Smooth muscle cell (in vitro differentiated cells): ENCODE data around the gene TNFSF9. TPM values are rescaled to one million over a fixed set of nuclear protein-coding genes. Genes with fewer than 3 reads are reported as not detected.
"Not testable (repeated sequence)": the region's sequence is repeated elsewhere in the genome, so short reads cannot be mapped to it uniquely, and the experiment has no call there.

Source experiments
- DNase-seq: peaks from one replicate; lab custom pipeline; 2025; ENCODE audit not compliant: unreplicated experiment; lab: John Stamatoyannopoulos, UW
- H2AFZ ChIP-seq: fragments of 200-600 bp; sonication (generic); 2 replicates; pipeline ENCODE4 v1.6.0; 2016; ENCODE audit warnings: antibody characterized with exemption, low read depth, mild to moderate bottlenecking
- H3F3A ChIP-seq: fragments of 200-600 bp; sonication (generic); 2 replicates; pipeline ENCODE4 v1.6.0; 2017; ENCODE audit warnings: antibody characterized with exemption, low read depth
- H3K27ac ChIP-seq: fragments of 200-600 bp; sonication (generic); 2 replicates; pipeline ENCODE4 v1.5.1; 2016; ENCODE audit warnings: low read depth, mild to moderate bottlenecking
- H3K27me3 ChIP-seq: fragments of 200-600 bp; sonication (generic); 2 replicates; pipeline ENCODE4 v1.6.1; 2016; ENCODE audit warnings: low read depth, mild to moderate bottlenecking
- H3K36me3 ChIP-seq: fragments of 200-600 bp; sonication (generic); 2 replicates; pipeline ENCODE4 v1.5.1; 2016; ENCODE audit warnings: low read depth
- H3K4me1 ChIP-seq: fragments of 200-600 bp; sonication (generic); 2 replicates; pipeline ENCODE4 v1.5.1; 2016; ENCODE audit warnings: low read depth
- H3K4me2 ChIP-seq: fragments of 200-600 bp; sonication (generic); 2 replicates; pipeline ENCODE4 v1.6.0; 2016; ENCODE audit warnings: mild to moderate bottlenecking
- H3K4me3 ChIP-seq: fragments of 200-600 bp; sonication (generic); 2 replicates; pipeline ENCODE4 v1.5.1; 2016; ENCODE audit warnings: mild to moderate bottlenecking
- H3K79me2 ChIP-seq: fragments of 200-600 bp; sonication (generic); 2 replicates; pipeline ENCODE4 v1.6.0; 2016; ENCODE audit warnings: low read depth, mild to moderate bottlenecking
- H3K9ac ChIP-seq: fragments of 200-600 bp; sonication (generic); 2 replicates; pipeline ENCODE4 v1.6.0; 2016; ENCODE audit warnings: low read depth
- H3K9me3 ChIP-seq: fragments of 200-600 bp; sonication (generic); replicated peaks from 2 replicates; pipeline ENCODE4 v1.5.1; 2016; ENCODE audit warnings: low read depth
- H4K20me1 ChIP-seq: fragments of 200-600 bp; sonication (generic); 2 replicates; pipeline ENCODE4 v1.6.0; 2016; ENCODE audit warnings: low read depth
- CTCF ChIP-seq: fragments of 200-600 bp; sonication (generic); IDR thresholded peaks from 2 replicates; pipeline ENCODE4 v1.5.1; 2017; ENCODE audit warnings: borderline replicate concordance, mild to moderate bottlenecking, antibody characterized with exemption; ENCODE audit not compliant: insufficient read depth, poor library complexity, severe bottlenecking
- WGBS: methylation state at CpG from one replicate; pipeline ENCODE4 v1.1.7; 2016; ENCODE audit warnings: low lambda C conversion rate; 5-methylcytosine and 5-hydroxymethylcytosine counted together
- polyA plus RNA-seq: library from polyadenylated mRNA; unstranded; fragments of >200 nt; fragmentation: Nextera tagmentation; extraction: Ambion mirVana; gene quantifications from 2 replicates; pipeline ENCODE4 v1.2.1, GENCODE V29; 2016
- total RNA-seq: library from RNA; depleted of rRNA; stranded (reverse); fragments of >200 nt; gene quantifications from 2 replicates; pipeline ENCODE4 v1.2.3, GENCODE V29; 2014

Gene TNFSF9
- total and polyA plus RNA-seq, 2 experiments from 2014 or later, result 3.4 to 7.3 TPM

- no peak for DNase-seq
- peaks cover 49% of the 10 kb centered on the region for H3K27me3 ChIP-seq
- no peaks in the 10 kb centered on the region for H3K79me2 ChIP-seq
- no peak overlapping the region for H3K4me3 ChIP-seq
- H3K9ac ChIP-seq, result no peak overlapping the region
- no peak overlapping the region for H2AFZ ChIP-seq
- no peak for TF ChIP-seq CTCF
- WGBS, result 69% methylated on average over 22 of the region's 24 CpGs
- no peak overlapping the region for H3K27ac ChIP-seq
- H3K9me3 ChIP-seq, result no peaks in the 10 kb centered on the region
- H3K36me3 ChIP-seq, result no peaks in the 10 kb centered on the region
- H4K20me1 ChIP-seq, result no peaks in the 10 kb centered on the region
- peaks cover 7% of the 10 kb centered on the region for H3K4me1 ChIP-seq
- no peak overlapping the region for H3K4me2 ChIP-seq
- no peaks in the 10 kb centered on the region for H3F3A ChIP-seq
Measured at GRCh38 chr19:6500837-6501739, 29.7 kb upstream of the TNFSF9 start.

- 5% methylated on average over 53 of the region's 71 CpGs for WGBS
- peak within 1 kb of the TSS; percentile 79 for H3K4me2 ChIP-seq
- no peak for DNase-seq
- peaks cover 7% of the 10 kb centered on the region for H3K4me1 ChIP-seq
- no peaks in the 10 kb centered on the region for H3K79me2 ChIP-seq
- no peak within 1 kb of the TSS for H2AFZ ChIP-seq
- H3K9ac ChIP-seq, result no peak within 1 kb of the TSS
- no peak within 1 kb of the TSS for H3K27ac ChIP-seq
- no peaks in the 10 kb centered on the region for H3K36me3 ChIP-seq
- H3F3A ChIP-seq, result no peaks in the 10 kb centered on the region
- no peaks in the 10 kb centered on the region for H4K20me1 ChIP-seq
- H3K4me3 ChIP-seq, result peak within 1 kb of the TSS; percentile 43
- no peaks in the 10 kb centered on the region for H3K9me3 ChIP-seq
- TF ChIP-seq CTCF, result no peak
- H3K27me3 ChIP-seq, result peaks cover 49% of the 10 kb centered on the region
Measured at GRCh38 chr19:6501740-6502648, 28.8 kb upstream of the TNFSF9 start, which contains the start of gene TUBB4A. TUBB4A (minus strand) TSS chr19:6502309; CDS start chr19:6502212, 97 bp downstream.

GRCh38 chr19:6503407-6504201 lies 27.2 kb upstream of the TNFSF9 start:
- H3K4me1 ChIP-seq, result peaks cover 7% of the 10 kb centered on the region
- no peak for TF ChIP-seq CTCF
- no peaks in the 10 kb centered on the region for H3K36me3 ChIP-seq
- no peaks in the 10 kb centered on the region for H3F3A ChIP-seq
- H3K9me3 ChIP-seq, result no peaks in the 10 kb centered on the region
- no peak overlapping the region for H3K4me3 ChIP-seq
- peaks cover 49% of the 10 kb centered on the region for H3K27me3 ChIP-seq
- no peak overlapping the region for H3K9ac ChIP-seq
- no peak for DNase-seq
- no peaks in the 10 kb centered on the region for H3K79me2 ChIP-seq
- H3K27ac ChIP-seq, result no peak overlapping the region
- 93% methylated on average over 9 of the region's 9 CpGs for WGBS
- no peak overlapping the region for H3K4me2 ChIP-seq
- H4K20me1 ChIP-seq, result no peaks in the 10 kb centered on the region
- H2AFZ ChIP-seq, result no peak overlapping the region

GRCh38 chr19:6508028-6508771 lies 22.6 kb upstream of the TNFSF9 start:
- H3K4me1 ChIP-seq, H4K20me1 ChIP-seq, H3K9ac ChIP-seq, DNase-seq, H3K4me2 ChIP-seq, H3K36me3 ChIP-seq, H3K4me3 ChIP-seq, H3F3A ChIP-seq, H3K9me3 ChIP-seq, H3K79me2 ChIP-seq, H3K27ac ChIP-seq, H2AFZ ChIP-seq, H3K27me3 ChIP-seq: not testable (repeated sequence)
- 90% methylated on average over 9 of the region's 9 CpGs for WGBS
